Measurements from ENCODE around the gene HMCN1. TPM values are rescaled to one million over a fixed set of nuclear protein-coding genes. Genes with fewer than 3 reads are reported as not detected.

HMCN1 gene
- total RNA-seq, 4 donors from 2014 or later = 11.6 to 95.9 (median 78.6) TPM

DNA sequence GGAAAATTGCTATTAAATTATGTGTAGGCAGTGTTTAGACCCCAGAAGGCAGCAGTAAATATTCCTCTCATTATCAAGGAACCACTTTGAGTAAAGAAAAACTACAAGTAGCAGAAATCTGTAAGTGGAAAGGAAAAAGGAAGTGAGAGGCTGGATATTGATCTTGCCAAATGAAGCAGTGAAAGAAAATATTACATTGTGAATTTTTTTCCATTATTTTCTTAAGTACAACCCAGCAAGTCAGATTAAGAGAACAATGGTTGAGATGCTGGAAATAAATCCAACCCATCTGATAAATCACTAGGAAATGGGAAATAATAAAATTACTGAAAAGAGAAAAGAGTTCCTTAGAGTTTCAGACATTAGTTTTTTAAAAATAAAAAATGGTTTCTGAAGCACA lies 106.7 kb downstream of the HMCN1 start:
- Histone ChIP-seq H3K9me3 (no peaks in the 10 kb centered on the region), H3K4me1 (peaks cover 0 to 24% (median 6%) of the 10 kb centered on the region in 3 donors), H3K27ac (no peak overlapping the region), H3K36me3 (no peaks in the 10 kb centered on the region), H3K4me3 (no peak overlapping the region), H3K27me3 (no peaks in the 10 kb centered on the region)
- no peak for TF ChIP-seq POLR2AphosphoS5 (IDR thresholded peaks at IDR 0.05)
- TF ChIP-seq, protein P1, sequence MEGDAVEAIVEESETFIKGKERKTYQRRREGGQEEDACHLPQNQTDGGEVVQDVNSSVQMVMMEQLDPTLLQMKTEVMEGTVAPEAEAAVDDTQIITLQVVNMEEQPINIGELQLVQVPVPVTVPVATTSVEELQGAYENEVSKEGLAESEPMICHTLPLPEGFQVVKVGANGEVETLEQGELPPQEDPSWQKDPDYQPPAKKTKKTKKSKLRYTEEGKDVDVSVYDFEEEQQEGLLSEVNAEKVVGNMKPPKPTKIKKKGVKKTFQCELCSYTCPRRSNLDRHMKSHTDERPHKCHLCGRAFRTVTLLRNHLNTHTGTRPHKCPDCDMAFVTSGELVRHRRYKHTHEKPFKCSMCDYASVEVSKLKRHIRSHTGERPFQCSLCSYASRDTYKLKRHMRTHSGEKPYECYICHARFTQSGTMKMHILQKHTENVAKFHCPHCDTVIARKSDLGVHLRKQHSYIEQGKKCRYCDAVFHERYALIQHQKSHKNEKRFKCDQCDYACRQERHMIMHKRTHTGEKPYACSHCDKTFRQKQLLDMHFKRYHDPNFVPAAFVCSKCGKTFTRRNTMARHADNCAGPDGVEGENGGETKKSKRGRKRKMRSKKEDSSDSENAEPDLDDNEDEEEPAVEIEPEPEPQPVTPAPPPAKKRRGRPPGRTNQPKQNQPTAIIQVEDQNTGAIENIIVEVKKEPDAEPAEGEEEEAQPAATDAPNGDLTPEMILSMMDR (IDR thresholded peaks at IDR 0.05) = no peak
- TF ChIP-seq POLR2A (IDR thresholded peaks at IDR 0.05) = no peak
- TF ChIP-seq EP300 (IDR thresholded peaks at IDR 0.05) = no peak
- ATAC-seq = no peak

- no peak overlapping the region for H3K4me3 ChIP-seq
- H3K4me1 ChIP-seq = peaks cover 0 to 15% (median 6%) of the 10 kb centered on the region in 3 donors
- 71 to 81% methylated on average over 3 of the region's 3 CpGs for WGBS, 2 donors (ENCODE audit: low coverage in 1 of 2)
- no peak overlapping the region for H3K27ac ChIP-seq
- H3K9me3 ChIP-seq = no peaks in the 10 kb centered on the region
- no peaks in the 10 kb centered on the region for H3K36me3 ChIP-seq
- TF ChIP-seq POLR2AphosphoS5 (IDR thresholded peaks at IDR 0.05) (no peak), POLR2A (IDR thresholded peaks at IDR 0.05) (no peak)
- no peaks in the 10 kb centered on the region for H3K27me3 ChIP-seq
- no peak for ATAC-seq
Observed at GRCh38 chr1:185843297-185843869, 109.2 kb downstream of the HMCN1 start.

DNA sequence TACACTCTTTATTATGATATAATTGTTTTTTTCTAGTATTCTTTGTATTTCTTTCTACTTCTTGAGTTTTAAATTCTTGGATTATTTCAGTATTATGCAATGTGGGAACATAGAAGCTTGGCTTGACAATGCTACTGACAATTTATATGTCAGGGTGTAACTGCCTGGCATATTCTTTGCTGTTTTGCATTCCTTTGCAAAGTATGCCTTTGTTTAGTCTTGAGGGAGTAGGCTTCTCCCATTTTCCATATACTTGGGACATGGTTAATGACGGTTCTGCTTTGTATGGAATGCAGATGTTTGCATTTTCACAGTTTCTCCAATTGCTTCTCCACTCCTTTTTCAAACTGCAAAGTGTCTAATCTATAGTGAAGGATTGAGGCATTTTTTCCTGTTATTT lies 109.8 kb downstream of the HMCN1 start:
- ATAC-seq = no peak
- H3K36me3 ChIP-seq = no peaks in the 10 kb centered on the region
- 0 to 14% methylated on average over 1 of the region's 1 CpG for WGBS, 2 donors (ENCODE audit: low coverage in 1 of 2)

DNA sequence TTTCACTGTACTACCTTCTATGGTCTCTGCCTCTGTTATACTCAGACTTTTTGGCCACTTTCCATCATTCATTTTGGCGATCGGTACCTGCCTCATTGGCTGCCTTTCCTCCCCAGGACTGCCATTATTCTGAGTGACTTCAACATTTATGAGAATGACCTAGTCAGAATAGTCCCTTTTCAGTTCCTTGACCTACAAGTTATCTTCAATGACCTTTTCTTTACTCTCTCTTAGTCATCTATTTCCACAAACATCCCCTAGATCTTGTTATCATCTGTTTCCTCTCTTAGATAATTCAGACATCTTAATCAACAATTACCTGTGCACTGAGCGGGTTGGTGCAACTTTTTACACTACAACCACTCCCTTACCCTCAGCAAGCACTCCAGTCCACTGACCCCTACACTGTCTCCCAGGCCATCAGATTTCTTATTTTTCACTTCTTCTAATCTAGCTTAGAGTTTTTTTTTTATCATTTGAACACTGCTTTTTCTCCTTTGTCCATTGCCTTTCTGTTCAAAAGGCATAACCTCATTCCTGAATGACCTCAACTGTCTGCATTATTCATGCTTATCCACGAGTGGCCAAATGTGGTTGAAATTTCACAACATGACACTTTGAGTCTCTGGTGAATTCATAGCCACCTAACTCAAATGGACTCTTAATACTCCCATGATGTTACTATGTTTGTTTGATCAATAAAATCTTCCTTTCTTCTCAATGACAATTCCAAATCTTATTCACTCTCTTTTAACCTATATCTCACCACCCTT lies 112.7 kb downstream of the HMCN1 start:
- no peak overlapping the region for H3K4me3 ChIP-seq
- TF ChIP-seq POLR2AphosphoS5 (IDR thresholded peaks at IDR 0.05) (no peak), POLR2A (IDR thresholded peaks at IDR 0.05) (no peak), EP300 (IDR thresholded peaks at IDR 0.05) (no peak)
- 80 to 82% methylated on average over 4 of the region's 4 CpGs for WGBS, 2 donors (ENCODE audit: low coverage in 1 of 2)
- H3K36me3 ChIP-seq = no peaks in the 10 kb centered on the region
- H3K27me3 ChIP-seq = no peaks in the 10 kb centered on the region
- ATAC-seq = no peak
- peaks cover 0 to 32% (median 6%) of the 10 kb centered on the region in 3 donors for H3K4me1 ChIP-seq
- no peak overlapping the region for H3K27ac ChIP-seq
- H3K9me3 ChIP-seq = no peaks in the 10 kb centered on the region

More for the DNA sequence above, 109.8 kb downstream of the HMCN1 start:
- no peaks in the 10 kb centered on the region for H3K9me3 ChIP-seq
- no peaks in the 10 kb centered on the region for H3K27me3 ChIP-seq
- no peak overlapping the region for H3K27ac ChIP-seq
- no peak overlapping the region for H3K4me3 ChIP-seq
- peaks cover 0 to 17% (median 6%) of the 10 kb centered on the region in 3 donors for H3K4me1 ChIP-seq
- no peak for TF ChIP-seq POLR2AphosphoS5 (IDR thresholded peaks at IDR 0.05)
- TF ChIP-seq, protein P1 (IDR thresholded peaks at IDR 0.05) = no peak
- no peak for TF ChIP-seq EP300 (IDR thresholded peaks at IDR 0.05)
- no peak for TF ChIP-seq POLR2A (IDR thresholded peaks at IDR 0.05)

- WGBS, 2 donors (ENCODE audit: low coverage in 1 of 2) = 80 to 82% methylated on average over 1 of the region's 1 CpG
- Histone ChIP-seq H3K27ac (no peak overlapping the region), H3K9me3 (no peaks in the 10 kb centered on the region), H3K36me3 (no peaks in the 10 kb centered on the region), H3K27me3 (no peaks in the 10 kb centered on the region), H3K4me3 (no peak overlapping the region), H3K4me1 (peaks cover 0 to 36% (median 3%) of the 10 kb centered on the region in 3 donors)
- no peak for ATAC-seq
- no peak for TF ChIP-seq POLR2A (IDR thresholded peaks at IDR 0.05)
Observed at GRCh38 chr1:185849014-185849413, 114.8 kb downstream of the HMCN1 start.

GRCh38 chr1:185850366-185850765 lies 116.2 kb downstream of the HMCN1 start:
- 71 to 100% methylated on average over 1 of the region's 1 CpG for WGBS, 2 donors (ENCODE audit: low coverage in 1 of 2)
- TF ChIP-seq EP300 (IDR thresholded peaks at IDR 0.05) = no peak
- no peak for TF ChIP-seq POLR2AphosphoS5 (IDR thresholded peaks at IDR 0.05)
- TF ChIP-seq POLR2A (IDR thresholded peaks at IDR 0.05) = no peak
- TF ChIP-seq, protein P1 (IDR thresholded peaks at IDR 0.05) = no peak
- no peaks in the 10 kb centered on the region for H3K27me3 ChIP-seq

More at GRCh38 chr1:185850366-185850765, 116.2 kb downstream of the HMCN1 start:
- no peak for ATAC-seq
- Histone ChIP-seq H3K36me3 (no peaks in the 10 kb centered on the region), H3K27ac (no peak overlapping the region), H3K9me3 (no peaks in the 10 kb centered on the region), H3K4me3 (no peak overlapping the region), H3K4me1 (peaks cover 0 to 32% (median 0%) of the 10 kb centered on the region in 3 donors)
